K562 (cell line): ENCODE measurements around the gene ZNF791. TPM values are rescaled to one million over a fixed set of nuclear protein-coding genes. Genes with fewer than 3 reads are reported as not detected.
A peak's percentile ranks its signal among the peaks of the same experiment; 100 is the strongest.

Experiments used
- ARID3A ChIP-seq: IDR thresholded peaks from 2 replicates; pipeline ENCODE4 v1.6.1; 2012; ENCODE audit warnings: low read depth, low read length, improper control_type of control experiment, borderline replicate concordance
- E2F1 ChIP-seq: sonication (generic); formaldehyde crosslinking; IDR thresholded peaks from 2 replicates; pipeline ENCODE4 v1.8.1; 2023; ENCODE audit warnings: mild to moderate bottlenecking, missing genetic modification reagents, moderate library complexity
- HBP1 ChIP-seq: fragments of 450-650 bp; formaldehyde crosslinking; IDR thresholded peaks from 2 replicates; pipeline ENCODE4 v1.4.0; 2022; ENCODE audit warnings: missing genetic modification characterization
- KAT2B ChIP-seq: IDR thresholded peaks from one replicate; pipeline ENCODE4 v1.6.1; 2012; ENCODE audit warnings: low read depth, mild to moderate bottlenecking, control low read depth, inconsistent platforms, low read length, moderate library complexity
- KLF13 ChIP-seq: fragments of 450-650 bp; IDR thresholded peaks from 2 replicates; pipeline ENCODE4 v1.6.1; 2016; ENCODE audit warnings: missing genetic modification characterization, low read depth, mild to moderate bottlenecking, missing compliant biosample characterization, moderate library complexity, borderline replicate concordance
- MLX ChIP-seq, 2 experiments: fragments of 450-650 bp in 1 of 2; sonication (generic) in 1 of 2; formaldehyde crosslinking; conservative IDR thresholded peaks; 2 replicates each; pipeline versions ENCODE4 v1.4.0 to v1.8.1; 2020 to 2022; ENCODE audit warnings: mild to moderate bottlenecking in 1 of 2, missing genetic modification reagents in 1 of 2
- MTF1 ChIP-seq: fragments of 250-450 bp; sonication (Bioruptor Pico); IDR thresholded peaks from 2 replicates; pipeline ENCODE4 v1.9.0; 2021; ENCODE audit warnings: moderate library complexity, mild to moderate bottlenecking, inconsistent platforms, borderline replicate concordance
- PML ChIP-seq: IDR thresholded peaks from 2 replicates; pipeline ENCODE4 v1.6.1; 2012; ENCODE audit warnings: low read length, inconsistent platforms
- POLR2AphosphoS2 ChIP-seq: IDR thresholded peaks from 2 replicates; pipeline ENCODE4 v1.6.1; 2012; ENCODE audit warnings: low read length, improper control_type of control experiment
- PTRF ChIP-seq: fragments of 450-650 bp; IDR thresholded peaks from 2 replicates; pipeline ENCODE4 v1.6.1; 2016; ENCODE audit warnings: mild to moderate bottlenecking, missing genetic modification characterization, missing compliant biosample characterization
- SP2 ChIP-seq: IDR thresholded peaks from 2 replicates; pipeline ENCODE4 v1.6.1; 2011; ENCODE audit warnings: mild to moderate bottlenecking, low read depth, low read length, moderate library complexity; ENCODE audit not compliant: poor library complexity, severe bottlenecking; ENCODE audit errors: extremely low read depth
- THAP7 ChIP-seq: fragments of 250-450 bp; sonication (Bioruptor Pico); IDR thresholded peaks from 2 replicates; pipeline ENCODE4 v1.5.0; 2021
- WHSC1 ChIP-seq: IDR thresholded peaks from one replicate; pipeline ENCODE4 v1.6.1; 2012; ENCODE audit warnings: low read length, control low read depth, inconsistent platforms
- ZFPM2 ChIP-seq: fragments of 250-450 bp; sonication (Bioruptor Pico); IDR thresholded peaks from 2 replicates; pipeline ENCODE4 v1.5.1; 2022; ENCODE audit warnings: mild to moderate bottlenecking
- ZNF24 ChIP-seq: fragments of 450-650 bp; IDR thresholded peaks from 2 replicates; pipeline ENCODE4 v1.6.1; 2016
- ZNF384 ChIP-seq: IDR thresholded peaks from 2 replicates; pipeline ENCODE4 v1.6.1; 2012; ENCODE audit warnings: low read depth, low read length, improper control_type of control experiment
- ZNF79 ChIP-seq: fragments of 250-450 bp; sonication (Bioruptor Pico); IDR thresholded peaks from 2 replicates; pipeline ENCODE4 v1.4.0; 2020; ENCODE audit warnings: low read depth, mild to moderate bottlenecking, moderate library complexity
- polyA plus RNA-seq, 8 experiments: library from polyadenylated mRNA; depleted of rRNA in 4 of 8; stranded (reverse) in 5 of 8; unstranded in 3 of 8; fragments of >200 nt; fragmentation: Nextera tagmentation in 2 of 8; fragmentation: Illumina TruSeq in 1 of 8; extraction: Ambion mirVana in 2 of 8; extraction: Trizol in 1 of 8; gene quantifications; 2 replicates each; pipeline versions ENCODE4 v1.2.1 to v1.2.3, GENCODE V29; 2011 to 2014; ENCODE audit warnings: inconsistent platforms in 1 of 8, missing spikeins in 1 of 8
- total RNA-seq, 7 experiments: library from RNA; depleted of rRNA in 6 of 7; stranded (reverse); fragments of >200 nt in 6 of 7; fragmentation: Illumina TruSeq in 2 of 7; extraction: Trizol in 2 of 7; gene quantifications; 2 replicates each; pipeline versions ENCODE4 v1.2.1 to v1.2.3, GENCODE V29; 2011 to 2021; ENCODE audit warnings: low replicate concordance in 1 of 7

ZNF791 gene
- total and polyA plus RNA-seq, 9 of the 15 experiments (the other 6 are each of a cell fraction or from before 2014, with no cell fraction given), result 7.8 to 22.7 (median 13.1) TPM

GRCh38 chr19:12669270-12670158 lies 58.8 kb downstream of the ZNF791 start (continued):
- TF ChIP-seq ZNF384, result no peak; the same call in 1 of the 2 replicates
- no peak for TF ChIP-seq ZNF24
- TF ChIP-seq ZNF79 (CRISPR knock-in tag), result no peak
- TF ChIP-seq THAP7 (CRISPR knock-in tag), result no peak
- peak; percentile 81; the same call in 1 of the 2 replicates for TF ChIP-seq POLR2AphosphoS2
- no peak for TF ChIP-seq PTRF (tag)
- 0 out of 2 replicates have a peak, but pooled peaks have one; percentile 12 for TF ChIP-seq ZFPM2
- no peak; the same call in 1 of the 2 replicates for TF ChIP-seq HBP1 (CRISPR knock-in tag)
- TF ChIP-seq WHSC1, result no peak
- no peak for TF ChIP-seq KAT2B
- peak; percentile 20; the same call in 1 of the 2 replicates for TF ChIP-seq E2F1
- no peak for TF ChIP-seq KLF13 (tag)
- peak; percentile 11; the same call in 1 of the 2 replicates for TF ChIP-seq PML
- no peak for TF ChIP-seq SP2
- 0 out of 4 replicates have a peak, but pooled peaks of 1 of the 2 experiments have one; percentile 56 for TF ChIP-seq MLX (CRISPR knock-in tag; conservative IDR thresholded peaks at IDR 0.05)
- TF ChIP-seq ARID3A, result no peak
- TF ChIP-seq MTF1 (CRISPR knock-in tag), result no peak
